ENCODE data around the gene OPRM1.

The OPRM1 gene

GRCh38 chr6:154277629-154278017 lies 238.6 kb downstream of the OPRM1 start:
- DNase-seq (ENCODE audit: low read depth in 2 of 2): no peak

GRCh38 chr6:154280521-154280920 lies 241.5 kb downstream of the OPRM1 start:
- DNase-seq (ENCODE audit: low read depth in 2 of 2): no peak

- DNase-seq (ENCODE audit: low read depth in 2 of 2): no peak
These were observed 245.3 kb downstream of the OPRM1 start for GRCh38 chr6:154284313-154284853.

DNA sequence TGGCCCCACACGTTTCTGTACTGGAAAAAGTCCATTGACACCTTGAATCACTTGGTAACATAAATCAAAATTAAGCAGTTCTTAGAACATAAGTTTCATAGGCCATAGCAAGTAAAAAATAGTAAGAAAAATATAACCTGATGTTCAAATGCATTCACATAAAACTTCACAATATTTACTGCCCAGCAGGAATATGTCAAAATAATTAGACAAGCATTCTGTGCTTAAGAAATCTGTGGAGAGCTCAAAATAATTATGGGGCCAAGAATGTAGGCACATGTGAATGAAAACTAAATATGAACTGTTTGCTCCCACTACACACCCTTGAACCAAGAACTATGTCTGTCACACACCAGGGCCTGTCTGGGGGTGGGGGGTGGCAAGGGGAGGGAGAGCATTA lies 246.8 kb downstream of the OPRM1 start:
- DNase-seq (ENCODE audit: low read depth in 2 of 2): no peak

GRCh38 chr6:154289818-154290508 lies 250.9 kb downstream of the OPRM1 start:
- DNase-seq (ENCODE audit: low read depth in 2 of 2): no peak

DNA sequence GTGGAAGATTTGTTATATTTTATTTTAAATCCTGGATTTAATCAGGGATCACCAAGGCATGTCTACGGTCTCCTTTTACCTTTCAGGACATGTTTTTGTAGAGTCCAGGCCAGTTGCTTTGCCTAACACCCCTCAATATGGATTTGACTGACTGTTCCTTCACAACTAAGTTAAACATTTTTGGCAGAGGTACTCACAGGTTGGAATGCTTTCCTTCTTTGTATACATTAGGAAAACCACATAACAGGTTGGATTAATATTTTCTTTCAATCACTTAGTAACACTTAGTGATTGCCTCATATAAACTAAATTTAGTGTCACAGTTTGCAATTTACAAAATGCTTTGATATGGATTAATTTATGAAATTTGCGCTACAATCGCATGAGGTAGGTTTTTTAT lies 253.0 kb downstream of the OPRM1 start:
- no peak for DNase-seq (ENCODE audit: low read depth in 2 of 2)

- DNase-seq (ENCODE audit: low read depth in 2 of 2): no peak
These were observed 253.9 kb downstream of the OPRM1 start for GRCh38 chr6:154292855-154293519.

GRCh38 chr6:154295733-154296132 lies 256.7 kb downstream of the OPRM1 start:
- DNase-seq (ENCODE audit: low read depth in 2 of 2): no peak
